Activated naive CD4-positive, alpha-beta T cell treated with anti-CD3 and anti-CD28 coated beads for 36 hours (primary cell): ENCODE data around the gene SBF2. TPM values are rescaled to one million over a fixed set of nuclear protein-coding genes. Genes with fewer than 3 reads are reported as not detected.

Source experiments
- CTCF ChIA-PET: fragments of 350-600 bp; sonication (Branson Sonifier 250); formaldehyde crosslinking; loops from one replicate; lab custom pipeline; 2021; ENCODE audit warnings: antibody characterized with exemption; lab: Charles Lee
- DNase-seq: peaks from one replicate; pipeline ENCODE4 v3.0.0-alpha.2; 2020
- H3K27ac Mint-ChIP-seq: one replicate; pipeline ENCODE4 v1.8.0; 2021; ENCODE audit warnings: mild to moderate bottlenecking, mixed read lengths
- H3K27me3 Mint-ChIP-seq: one replicate; pipeline ENCODE4 v1.8.0; 2021; ENCODE audit warnings: low read depth, mixed read lengths
- H3K36me3 Mint-ChIP-seq: one replicate; pipeline ENCODE4 v1.8.0; 2021; ENCODE audit warnings: low read depth, mixed read lengths
- H3K4me1 Mint-ChIP-seq: one replicate; pipeline ENCODE4 v1.8.0; 2021; ENCODE audit warnings: low read depth, mixed read lengths
- H3K4me3 Mint-ChIP-seq: one replicate; pipeline ENCODE4 v1.8.0; 2021; ENCODE audit warnings: mild to moderate bottlenecking, moderate library complexity, mixed read lengths
- H3K9me3 Mint-ChIP-seq: one replicate; pipeline ENCODE4 v1.8.0; 2021; ENCODE audit warnings: mixed read lengths
- intact Hi-C: fragments of 100-400 bp; cut with micrococcal nuclease; formaldehyde crosslinking; loops from one replicate; pipeline ENCODE4 v1.15.1; 2023
- total RNA-seq, 2 experiments: library from RNA; stranded (reverse); gene quantifications; one replicate each; pipeline ENCODE4 v1.2.3, GENCODE V29; 2021

The SBF2 gene
- total RNA-seq, 2 experiments from 2014 or later: 8.7 to 9.9 TPM

DNA sequence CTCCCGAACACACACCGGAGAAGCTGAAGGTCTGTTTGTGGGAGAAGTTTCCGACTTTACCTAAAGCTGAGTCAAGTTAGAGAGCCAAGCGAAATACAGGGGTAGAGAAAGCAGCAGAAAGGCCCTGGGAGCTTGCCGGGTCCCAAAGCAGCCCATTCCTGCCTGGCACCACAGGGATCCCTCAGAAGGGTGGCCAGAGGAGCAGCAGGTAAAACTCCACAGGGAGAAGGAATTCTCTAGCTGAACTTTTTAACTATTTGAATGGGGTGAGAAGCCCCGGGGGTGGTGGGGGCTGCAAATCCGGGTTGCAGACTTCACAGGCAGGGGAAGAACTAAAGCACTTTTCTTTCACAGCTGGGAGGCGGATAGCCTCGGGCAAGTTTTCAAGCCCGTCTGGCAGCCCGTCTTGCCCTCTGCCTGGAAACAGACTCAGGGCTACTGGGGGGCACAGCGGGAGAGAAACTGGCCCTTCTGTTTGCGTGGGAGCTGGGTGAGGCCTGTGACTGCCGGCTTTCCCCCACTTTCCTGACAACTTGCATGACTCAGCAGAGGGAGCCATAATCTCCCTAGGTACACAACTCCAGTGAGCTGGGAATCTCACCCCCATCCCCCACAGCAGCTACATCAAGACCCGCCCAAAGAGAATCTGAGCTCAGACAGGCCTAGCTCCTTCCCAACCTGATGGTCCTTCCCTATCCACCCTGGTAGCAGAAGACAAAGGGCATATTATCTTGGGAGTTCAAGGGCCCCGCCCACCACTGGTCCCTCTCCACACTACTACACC, 311.0 kb downstream of the SBF2 start:
- intact Hi-C loops: no loop called here
- Mint-ChIP-seq H3K9me3 (no peaks in the 10 kb centered on the region), H3K4me1 (peaks cover 3% of the 10 kb centered on the region), H3K27ac (no peak overlapping the region), H3K36me3 (peaks cover 7% of the 10 kb centered on the region), H3K27me3 (no peaks in the 10 kb centered on the region), H3K4me3 (no peak overlapping the region)
- no peak for DNase-seq
- CTCF ChIA-PET: interaction anchor here (1.5 kb wide), 1 partner anchor 10 kb away, joined by 4 read pairs; no protein-coding TSS in a partner anchor

GRCh38 chr11:9982127-9982795, 311.8 kb downstream of the SBF2 start:
- H3K27me3 Mint-ChIP-seq: no peaks in the 10 kb centered on the region
- CTCF ChIA-PET: interaction anchor here (1.5 kb wide), 1 partner anchor 9 kb away, joined by 4 read pairs; no protein-coding TSS in a partner anchor

DNA sequence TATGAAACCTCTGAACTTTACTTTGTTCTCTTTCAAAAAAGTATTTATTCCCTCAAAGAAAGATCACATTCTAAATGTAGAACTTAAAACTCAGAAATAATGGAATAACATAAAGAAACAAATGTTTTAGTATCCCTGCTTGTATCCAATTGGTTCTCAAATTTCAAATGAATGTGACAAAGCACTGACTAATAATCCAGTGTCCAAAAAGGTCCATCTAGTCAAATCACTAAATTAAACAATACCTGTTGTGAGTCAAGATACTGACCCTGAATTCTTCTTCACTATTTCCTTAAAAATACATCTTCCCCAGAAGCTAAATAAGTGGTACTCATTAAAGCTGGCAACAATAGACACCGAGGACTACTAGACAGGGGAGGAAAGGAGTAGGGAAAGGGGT, 313.1 kb downstream of the SBF2 start:
- Mint-ChIP-seq H3K9me3 (no peaks in the 10 kb centered on the region), H3K4me1 (no peaks in the 10 kb centered on the region), H3K4me3 (no peak overlapping the region), H3K36me3 (peaks cover 3% of the 10 kb centered on the region), H3K27me3 (no peaks in the 10 kb centered on the region), H3K27ac (no peak overlapping the region)
- DNase-seq: no peak
- CTCF ChIA-PET: no interaction called here
- intact Hi-C loops: no loop called here

More at GRCh38 chr11:9982127-9982795, 311.8 kb downstream of the SBF2 start:
- no peak overlapping the region for H3K4me3 Mint-ChIP-seq
- H3K9me3 Mint-ChIP-seq: no peaks in the 10 kb centered on the region
- peaks cover 3% of the 10 kb centered on the region for H3K4me1 Mint-ChIP-seq
- H3K27ac Mint-ChIP-seq: no peak overlapping the region
- H3K36me3 Mint-ChIP-seq: peaks cover 4% of the 10 kb centered on the region
- intact Hi-C loops: no loop called here
- DNase-seq: no peak

GRCh38 chr11:9977554-9977953, 316.5 kb downstream of the SBF2 start:
- Mint-ChIP-seq H3K36me3 (peaks cover 2% of the 10 kb centered on the region), H3K27me3 (no peaks in the 10 kb centered on the region), H3K27ac (no peak overlapping the region), H3K9me3 (no peaks in the 10 kb centered on the region), H3K4me3 (no peak overlapping the region), H3K4me1 (no peaks in the 10 kb centered on the region)
- CTCF ChIA-PET: no interaction called here
- DNase-seq: no peak
- intact Hi-C loops: loop anchor here (10.0 kb wide), 1 partner anchor 443 kb away; no protein-coding TSS in a partner anchor

GRCh38 chr11:9974375-9974774, 319.6 kb downstream of the SBF2 start:
- no peaks in the 10 kb centered on the region for H3K9me3 Mint-ChIP-seq
- H3K27ac Mint-ChIP-seq: no peak overlapping the region
- no peaks in the 10 kb centered on the region for H3K27me3 Mint-ChIP-seq
- no peaks in the 10 kb centered on the region for H3K36me3 Mint-ChIP-seq
- no peaks in the 10 kb centered on the region for H3K4me1 Mint-ChIP-seq
- DNase-seq: no peak
- no peak overlapping the region for H3K4me3 Mint-ChIP-seq
- intact Hi-C loops: loop anchor here (10.0 kb wide), 1 partner anchor 440 kb away; no protein-coding TSS in a partner anchor
- CTCF ChIA-PET: interaction anchor here (0.6 to 3.0 kb wide), 6 partner anchors 112 to 439 kb away, joined by 3 to 31 read pairs (median 6); partner anchors contain the start of gene ADM

GRCh38 chr11:9973921-9974320, 320.1 kb downstream of the SBF2 start:
- Mint-ChIP-seq H3K27me3 (no peaks in the 10 kb centered on the region), H3K36me3 (no peaks in the 10 kb centered on the region), H3K4me3 (no peak overlapping the region), H3K27ac (no peak overlapping the region), H3K4me1 (no peaks in the 10 kb centered on the region), H3K9me3 (no peaks in the 10 kb centered on the region)
- no peak for DNase-seq
- intact Hi-C loops: loop anchor here (1.0 to 10.0 kb wide), 6 partner anchors 112 to 439 kb away; no protein-coding TSS in a partner anchor
- CTCF ChIA-PET: interaction anchor here (0.7 to 3.0 kb wide), 6 partner anchors 94 to 439 kb away, joined by 4 to 31 read pairs (median 6); partner anchors contain the start of gene ADM

DNA sequence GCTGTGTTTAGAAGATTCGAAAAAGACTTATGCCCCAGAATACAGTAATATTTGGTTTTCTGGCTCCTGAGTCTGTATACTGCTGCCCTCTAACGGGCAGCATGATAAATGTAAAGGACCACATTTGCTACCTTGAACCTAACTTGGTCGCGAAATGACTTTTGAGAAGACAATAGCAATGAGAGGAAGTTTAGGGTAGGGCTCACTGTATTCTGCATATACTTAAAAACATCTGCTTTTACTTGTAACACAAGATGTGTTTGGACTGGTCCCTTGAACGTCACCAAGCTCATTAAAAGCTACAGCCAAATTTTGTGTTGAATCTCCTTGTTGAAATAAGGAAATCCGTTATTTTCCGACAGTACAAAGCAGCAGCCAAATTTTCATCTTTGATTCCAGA, 321.0 kb downstream of the SBF2 start:
- H3K27ac Mint-ChIP-seq: no peak overlapping the region
- H3K9me3 Mint-ChIP-seq: no peaks in the 10 kb centered on the region
- H3K27me3 Mint-ChIP-seq: no peaks in the 10 kb centered on the region
- H3K4me3 Mint-ChIP-seq: no peak overlapping the region
- H3K4me1 Mint-ChIP-seq: no peaks in the 10 kb centered on the region
- H3K36me3 Mint-ChIP-seq: no peaks in the 10 kb centered on the region
- DNase-seq: peak; percentile 54
- intact Hi-C loops: loop anchor here (1.0 to 10.0 kb wide), 6 partner anchors 111 to 438 kb away; no protein-coding TSS in a partner anchor
- CTCF ChIA-PET: interaction anchor here (0.6 to 3.0 kb wide), 17 partner anchors 10 to 711 kb away, joined by 3 to 31 read pairs (median 4); partner anchors contain the start of gene ADM

DNA sequence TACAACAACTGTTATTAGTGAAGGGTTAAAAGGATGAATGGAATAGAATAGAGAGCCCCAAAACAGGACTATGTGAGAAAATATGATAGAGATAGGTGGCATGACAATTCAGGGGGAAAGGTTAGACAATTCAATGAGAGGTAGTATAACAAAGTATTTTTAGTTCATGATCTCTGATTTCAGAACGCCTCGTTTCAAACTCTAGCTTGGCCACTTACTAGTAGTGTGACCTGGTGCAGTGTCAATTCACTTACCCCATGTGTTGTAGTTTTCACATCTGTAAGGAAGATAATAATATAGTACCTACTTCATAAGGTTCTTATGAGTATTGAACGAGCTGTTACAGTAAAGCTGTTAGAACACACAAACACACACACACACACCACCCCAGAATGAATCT, 322.1 kb downstream of the SBF2 start:
- Mint-ChIP-seq H3K36me3 (no peaks in the 10 kb centered on the region), H3K27me3 (no peaks in the 10 kb centered on the region), H3K9me3 (no peaks in the 10 kb centered on the region), H3K4me3 (no peak overlapping the region), H3K4me1 (no peaks in the 10 kb centered on the region), H3K27ac (no peak overlapping the region)
- CTCF ChIA-PET: interaction anchor here (1.0 to 3.0 kb wide), 6 partner anchors 109 to 336 kb away, joined by 5 to 31 read pairs (median 6); no protein-coding TSS in a partner anchor
- intact Hi-C loops: loop anchor here (2.0 to 10.0 kb wide), 2 partner anchors 357 to 437 kb away; no protein-coding TSS in a partner anchor
- no peak for DNase-seq

DNA sequence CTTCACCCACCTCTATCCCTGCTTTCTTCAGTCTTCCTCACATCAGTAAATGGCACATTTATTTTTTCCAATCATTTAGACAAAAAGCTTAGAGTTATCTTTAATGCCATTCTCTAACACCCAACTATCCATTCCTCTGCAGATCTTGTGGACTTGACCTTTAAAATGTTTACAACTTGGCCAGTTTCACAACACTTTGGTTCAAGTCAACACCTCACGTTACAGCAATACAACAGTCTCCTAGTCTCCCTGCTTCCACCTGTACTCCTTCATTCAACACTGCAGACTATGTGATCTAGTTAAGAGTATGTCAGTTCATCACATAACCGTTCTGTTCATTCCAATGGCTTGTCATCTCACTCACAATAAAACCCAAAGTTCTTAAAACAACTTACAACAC, 325.0 kb downstream of the SBF2 start:
- H3K27ac Mint-ChIP-seq: no peak overlapping the region
- no peaks in the 10 kb centered on the region for H3K9me3 Mint-ChIP-seq
- intact Hi-C loops: no loop called here
- DNase-seq: no peak
- no peaks in the 10 kb centered on the region for H3K4me1 Mint-ChIP-seq
- CTCF ChIA-PET: interaction anchor here (0.6 kb wide), 1 partner anchor 36 kb away, joined by 3 read pairs; no protein-coding TSS in a partner anchor
- no peaks in the 10 kb centered on the region for H3K27me3 Mint-ChIP-seq
- H3K36me3 Mint-ChIP-seq: no peaks in the 10 kb centered on the region
- H3K4me3 Mint-ChIP-seq: no peak overlapping the region

DNA sequence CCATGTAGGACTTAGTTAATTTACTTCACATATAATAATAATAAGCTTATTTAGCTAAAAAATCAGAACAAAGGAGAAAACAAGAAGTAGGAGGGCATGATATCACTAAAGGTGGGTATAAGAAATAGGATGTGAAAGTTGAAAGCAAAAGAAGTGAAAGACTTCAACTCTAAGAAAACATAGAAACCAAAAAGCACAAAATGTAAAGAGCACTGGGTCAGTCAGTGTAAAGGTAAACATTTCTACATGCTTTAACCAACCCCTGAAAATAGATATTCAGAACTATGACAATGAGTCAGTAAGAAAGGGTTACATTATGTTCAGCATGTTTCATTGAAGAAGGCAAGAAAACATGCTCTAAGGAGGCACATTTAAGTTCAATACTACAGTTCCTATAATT, 331.3 kb downstream of the SBF2 start:
- H3K27ac Mint-ChIP-seq: no peak overlapping the region
- H3K36me3 Mint-ChIP-seq: peaks cover 11% of the 10 kb centered on the region
- H3K4me1 Mint-ChIP-seq: no peaks in the 10 kb centered on the region
- no peaks in the 10 kb centered on the region for H3K9me3 Mint-ChIP-seq
- intact Hi-C loops: no loop called here
- H3K4me3 Mint-ChIP-seq: no peak overlapping the region
- H3K27me3 Mint-ChIP-seq: no peaks in the 10 kb centered on the region
- CTCF ChIA-PET: no interaction called here
- no peak for DNase-seq

DNA sequence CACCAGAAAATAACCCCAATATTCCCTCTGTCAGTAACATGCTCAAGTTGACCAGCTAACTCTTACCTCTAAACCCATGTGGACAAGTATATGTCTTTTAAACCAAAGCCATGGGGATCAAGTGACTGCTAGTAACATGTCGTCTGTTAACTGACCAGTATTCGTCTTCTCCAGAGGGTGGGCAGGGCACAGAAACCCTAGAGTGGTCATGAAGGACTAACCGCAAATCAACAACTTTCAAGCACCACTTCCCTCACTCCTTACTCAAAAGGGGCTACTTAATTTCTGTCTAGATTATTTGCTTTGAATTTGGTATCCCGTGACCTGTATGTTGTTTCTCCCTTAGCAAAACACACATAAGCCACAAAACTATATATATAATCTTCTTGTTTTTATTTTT, 336.9 kb downstream of the SBF2 start:
- no peak for DNase-seq
- no peaks in the 10 kb centered on the region for H3K9me3 Mint-ChIP-seq
- no peak overlapping the region for H3K4me3 Mint-ChIP-seq
- CTCF ChIA-PET: no interaction called here
- H3K36me3 Mint-ChIP-seq: peaks cover 10% of the 10 kb centered on the region
- intact Hi-C loops: no loop called here
- H3K4me1 Mint-ChIP-seq: no peaks in the 10 kb centered on the region
- no peak overlapping the region for H3K27ac Mint-ChIP-seq
- no peaks in the 10 kb centered on the region for H3K27me3 Mint-ChIP-seq

GRCh38 chr11:9956483-9956882, 337.5 kb downstream of the SBF2 start:
- no peak overlapping the region for H3K4me3 Mint-ChIP-seq
- CTCF ChIA-PET: no interaction called here

More at GRCh38 chr11:9956483-9956882, 337.5 kb downstream of the SBF2 start:
- Mint-ChIP-seq H3K9me3 (no peaks in the 10 kb centered on the region), H3K27ac (no peak overlapping the region), H3K27me3 (no peaks in the 10 kb centered on the region), H3K4me1 (no peaks in the 10 kb centered on the region), H3K36me3 (peaks cover 10% of the 10 kb centered on the region)
- intact Hi-C loops: no loop called here
- DNase-seq: no peak
